DND-41 (cell line): ENCODE results near the gene TAAR8.

ENCODE experiments used
- CTCF ChIP-seq: IDR thresholded peaks from 2 replicates; pipeline ENCODE4 v1.5.1; 2012; ENCODE audit warnings: borderline replicate concordance, low read length, moderate library complexity, mild to moderate bottlenecking; ENCODE audit not compliant: poor library complexity, severe bottlenecking; ENCODE audit errors: extremely low read depth
- EZH2 ChIP-seq: IDR thresholded peaks from 3 replicates; pipeline ENCODE4 v1.6.1; 2012; ENCODE audit warnings: borderline replicate concordance, low read depth, mild to moderate bottlenecking, moderate library complexity, low read length, inconsistent platforms; ENCODE audit not compliant: severe bottlenecking

DNA sequence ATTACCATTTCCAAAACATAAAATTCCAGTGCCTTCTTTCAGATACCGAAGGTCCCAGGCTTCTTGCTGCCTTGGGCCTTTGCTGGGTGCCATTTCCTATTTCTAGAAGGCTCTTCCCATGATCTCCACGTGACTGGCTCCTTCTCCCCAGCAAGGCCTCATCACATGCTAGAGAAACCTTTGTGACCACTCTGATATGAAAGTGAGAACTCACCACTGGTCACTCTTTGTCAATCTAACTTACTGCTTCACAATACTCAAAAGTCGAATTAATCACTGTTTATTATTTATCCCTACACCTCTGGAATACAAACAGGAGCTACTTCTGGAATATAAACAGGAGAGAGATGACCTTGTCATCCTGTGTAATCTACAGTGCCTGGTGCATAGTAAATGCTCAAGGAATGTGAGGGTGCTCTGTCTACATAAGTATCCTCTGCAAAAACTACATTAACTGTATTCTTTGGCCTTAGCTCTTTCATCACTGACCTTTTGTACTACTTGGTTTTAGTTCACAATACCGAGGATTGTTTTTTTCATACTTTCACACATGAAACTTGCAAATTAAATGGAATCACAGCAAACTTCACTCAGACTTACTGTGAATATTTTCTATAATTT lies 41.2 kb upstream of the TAAR8 start:
- TF ChIP-seq CTCF (no peak), EZH2 (no peak)
